Measurements from ENCODE around the gene CEBPA.
"Not testable (repeated sequence)": the region's sequence is repeated elsewhere in the genome, so short reads cannot be mapped to it uniquely, and the experiment has no call there.

DNA sequence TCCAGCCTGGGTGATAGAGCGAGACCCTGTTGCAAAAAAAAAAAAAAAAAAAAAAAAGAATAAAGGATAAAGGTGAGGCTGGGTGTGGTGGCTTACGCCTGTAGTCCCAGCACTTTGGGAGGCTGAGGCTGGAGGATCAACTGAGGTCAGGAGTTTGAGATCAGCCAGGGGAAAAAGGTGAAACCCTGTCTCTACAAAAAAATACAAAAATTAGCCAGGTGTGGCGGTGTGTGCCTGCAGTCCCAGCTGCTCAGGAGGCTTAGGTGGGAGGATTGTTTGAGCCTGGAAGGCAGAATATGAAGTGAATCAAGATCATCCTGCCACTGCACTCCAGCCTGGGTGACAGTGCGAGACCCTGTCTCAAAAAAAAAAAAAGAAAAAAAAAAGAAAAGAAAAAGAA lies 15.7 kb upstream of the CEBPA start:
- TF ChIP-seq CTCF, POLR2A (IDR thresholded peaks at IDR 0.05): not testable (repeated sequence)
